ENCODE data around the gene KSR2.

- TF ChIP-seq CTCF (IDR thresholded peaks at IDR 0.05): no peak
- TF ChIP-seq POLR2A (IDR thresholded peaks at IDR 0.05): no peak
- TF ChIP-seq EP300 (IDR thresholded peaks at IDR 0.05): no peak
- no peak for TF ChIP-seq POLR2AphosphoS5 (IDR thresholded peaks at IDR 0.05)
Measured at GRCh38 chr12:117724543-117724942, 244.2 kb downstream of the KSR2 start.
